ENCODE results near the gene SCYGR8.

SCYGR8 gene

GRCh38 chr2:227761740-227762476 lies 16.2 kb downstream of the SCYGR8 start:
- DNase-seq (ENCODE audit: low spot score) = no peak

DNA sequence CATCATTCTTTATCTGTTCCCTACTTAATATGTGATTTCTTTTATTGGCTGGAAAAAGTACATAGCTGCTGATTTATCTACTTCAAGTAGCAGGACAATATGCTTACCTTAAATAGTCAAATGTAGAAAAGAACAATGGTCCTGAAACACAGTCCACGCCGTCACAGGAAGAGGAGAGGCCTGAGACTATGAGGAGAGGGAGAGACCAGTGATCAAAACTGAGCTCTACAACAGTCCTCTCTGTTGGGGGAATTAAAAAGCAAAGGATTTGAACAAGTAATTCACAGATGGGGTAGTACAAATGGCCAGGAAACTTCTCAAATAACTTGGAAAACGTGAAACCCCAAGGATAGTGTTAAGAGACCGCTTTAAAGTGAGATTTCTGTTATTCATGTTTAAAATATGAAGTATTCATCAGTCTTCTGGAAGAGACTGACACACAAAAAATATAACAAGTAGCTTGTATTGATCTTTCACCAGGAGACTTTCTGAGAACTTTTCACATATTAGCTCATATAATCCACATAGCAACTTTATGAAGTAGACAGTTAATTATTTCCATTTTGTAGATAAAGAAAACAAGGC lies 20.2 kb downstream of the SCYGR8 start:
- DNase-seq (ENCODE audit: low spot score) = no peak

GRCh38 chr2:227766373-227766883 lies 20.7 kb downstream of the SCYGR8 start:
- peak; percentile 76 for DNase-seq (ENCODE audit: low spot score)

DNA sequence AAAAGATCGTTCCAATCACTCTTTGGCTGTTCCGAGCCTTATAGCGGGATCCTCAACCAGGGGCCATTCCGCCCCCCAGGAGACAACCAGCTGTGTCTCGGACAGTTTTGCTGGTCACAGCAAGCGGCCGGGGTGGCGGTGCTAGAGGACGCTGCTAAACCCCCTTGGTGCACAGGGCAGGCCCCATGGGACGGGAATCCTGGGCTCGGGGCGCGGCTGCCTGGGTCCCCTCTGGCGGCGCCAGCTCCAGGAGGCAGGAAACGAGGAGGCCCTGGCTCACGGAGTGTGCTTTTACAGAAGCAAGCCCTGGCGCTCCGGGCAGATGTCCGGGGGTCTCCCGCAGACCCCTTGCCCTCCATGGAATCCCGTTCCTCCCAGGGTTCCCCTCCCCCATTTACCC lies 22.1 kb downstream of the SCYGR8 start:
- no peak for DNase-seq (ENCODE audit: low spot score)

DNA sequence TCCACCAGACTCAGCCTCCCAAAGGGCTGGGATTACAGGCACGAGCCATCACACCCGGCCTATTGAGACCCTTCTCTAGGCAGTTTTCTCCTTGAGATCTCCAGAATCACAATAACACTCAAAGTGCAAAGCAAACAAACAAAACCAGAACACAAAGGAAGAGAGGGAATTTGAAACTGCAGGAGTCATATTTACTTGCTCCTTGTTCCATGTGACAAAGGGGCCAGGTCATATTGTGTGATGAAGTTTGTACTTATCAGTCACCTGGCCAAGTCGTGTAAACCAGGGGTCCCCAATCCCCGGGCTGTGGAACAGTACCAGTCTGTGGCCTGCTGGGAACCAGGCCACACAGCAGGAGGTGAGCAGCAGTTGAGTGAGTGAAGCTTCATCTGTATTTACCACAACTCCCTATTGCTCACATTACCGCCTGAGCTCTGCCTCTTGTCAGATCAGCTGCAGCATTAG lies 26.5 kb downstream of the SCYGR8 start:
- no peak for DNase-seq (ENCODE audit: low spot score)

GRCh38 chr2:227772932-227773331 lies 27.2 kb downstream of the SCYGR8 start:
- DNase-seq (ENCODE audit: low spot score) = no peak

- DNase-seq (ENCODE audit: low spot score) = no peak
Measured at GRCh38 chr2:227774011-227774624, 28.4 kb downstream of the SCYGR8 start.

GRCh38 chr2:227774895-227775842 lies 29.5 kb downstream of the SCYGR8 start:
- DNase-seq (ENCODE audit: low spot score) = no peak

DNA sequence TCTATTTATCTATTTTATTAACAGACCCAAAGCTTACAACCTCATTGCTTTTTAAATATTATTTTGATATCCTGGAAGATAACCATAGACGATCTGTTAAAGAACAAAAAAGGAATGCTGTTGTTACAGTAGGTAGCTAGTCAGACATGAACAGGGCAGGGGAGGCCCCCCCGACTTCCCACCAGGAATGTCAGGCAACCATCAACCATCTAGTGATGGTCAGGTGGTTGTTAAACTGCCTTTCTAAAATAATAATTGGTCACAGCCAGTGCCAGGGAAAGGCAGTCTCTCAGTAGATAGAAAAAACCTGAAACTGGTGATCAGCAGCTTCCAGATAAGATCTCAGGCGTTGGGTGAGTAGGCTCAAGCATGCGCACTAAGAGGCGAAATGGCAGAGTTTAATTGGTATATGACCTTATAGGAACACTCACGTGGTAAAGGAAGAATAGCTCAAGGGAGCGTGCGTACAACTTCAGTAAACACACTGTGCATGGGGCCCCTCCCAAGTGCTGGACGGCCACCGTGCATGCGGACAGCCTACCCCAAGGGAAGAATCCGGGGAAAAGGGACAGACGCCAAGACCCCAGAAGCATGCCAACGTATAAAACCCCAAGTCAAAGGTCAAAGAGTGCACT lies 35.4 kb downstream of the SCYGR8 start:
- DNase-seq (ENCODE audit: low spot score) = no peak

DNA sequence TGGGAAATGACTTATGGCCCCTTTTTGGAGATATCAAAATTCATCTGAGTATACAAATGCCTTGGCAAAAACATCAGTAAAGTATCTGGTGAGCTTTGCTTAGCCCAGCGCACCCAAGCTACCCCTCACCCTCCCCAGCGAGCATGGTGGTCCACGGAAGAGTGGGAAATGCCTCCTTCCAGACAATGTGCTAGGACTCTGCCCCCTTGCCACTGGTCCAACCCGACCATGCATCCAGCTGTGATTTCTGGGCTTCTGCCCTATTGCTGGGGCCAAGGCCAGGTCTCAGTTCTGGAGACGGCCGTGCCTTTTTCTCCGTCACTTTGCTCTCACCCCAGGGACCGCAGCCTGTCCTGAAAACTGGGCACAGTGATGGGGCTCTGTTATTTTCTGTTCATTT lies 36.1 kb downstream of the SCYGR8 start:
- no peak for DNase-seq (ENCODE audit: low spot score)

- no peak for DNase-seq (ENCODE audit: low spot score)
Measured at GRCh38 chr2:227782804-227783203, 37.1 kb downstream of the SCYGR8 start.

GRCh38 chr2:227783404-227784138 lies 37.9 kb downstream of the SCYGR8 start:
- peak; percentile 69 for DNase-seq (ENCODE audit: low spot score)

DNA sequence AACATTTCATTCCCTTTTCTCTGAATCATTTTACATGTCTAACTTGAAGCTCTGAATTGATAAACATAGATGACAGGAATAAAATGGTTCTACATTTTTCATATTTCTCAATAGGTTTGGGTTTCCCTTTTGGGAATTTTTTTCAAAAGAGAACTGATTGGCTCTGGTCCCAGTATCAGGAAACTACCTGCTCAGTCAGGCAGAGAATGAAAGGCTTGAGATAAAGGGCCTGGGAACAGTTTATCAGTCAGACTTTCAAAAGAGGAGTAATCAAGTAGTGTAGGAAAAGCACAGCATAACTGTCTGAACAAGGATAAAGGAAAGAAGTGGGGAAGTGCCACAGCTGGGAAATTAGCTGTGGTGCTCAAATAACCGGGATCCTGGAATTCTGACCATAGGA lies 39.6 kb downstream of the SCYGR8 start:
- DNase-seq (ENCODE audit: low spot score) = no peak

DNA sequence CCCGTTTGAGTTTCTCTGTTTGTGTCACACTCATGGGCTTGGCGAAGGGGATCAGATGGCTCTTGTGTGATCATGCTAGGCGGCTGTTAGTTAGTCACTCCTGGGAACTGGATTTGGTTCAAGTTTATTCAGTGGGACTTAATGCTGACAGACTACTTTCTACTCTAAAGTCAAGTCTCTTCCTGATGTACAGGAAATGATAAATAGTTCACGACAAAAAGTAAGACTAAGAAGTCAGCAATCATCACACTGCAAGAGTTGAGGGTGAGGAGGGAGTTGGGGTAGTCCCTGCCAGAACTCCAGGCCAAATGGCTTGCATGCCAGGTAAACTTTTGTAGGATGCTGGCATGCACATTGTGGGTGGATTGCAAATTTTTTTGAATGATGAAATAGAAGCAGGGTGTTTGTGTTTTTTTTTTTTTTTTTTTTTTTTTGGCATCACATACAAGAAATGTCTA lies 42.9 kb downstream of the SCYGR8 start:
- DNase-seq (ENCODE audit: low spot score) = no peak

- DNase-seq (ENCODE audit: low spot score) = no peak
Measured at GRCh38 chr2:227789803-227790202, 44.1 kb downstream of the SCYGR8 start.

DNA sequence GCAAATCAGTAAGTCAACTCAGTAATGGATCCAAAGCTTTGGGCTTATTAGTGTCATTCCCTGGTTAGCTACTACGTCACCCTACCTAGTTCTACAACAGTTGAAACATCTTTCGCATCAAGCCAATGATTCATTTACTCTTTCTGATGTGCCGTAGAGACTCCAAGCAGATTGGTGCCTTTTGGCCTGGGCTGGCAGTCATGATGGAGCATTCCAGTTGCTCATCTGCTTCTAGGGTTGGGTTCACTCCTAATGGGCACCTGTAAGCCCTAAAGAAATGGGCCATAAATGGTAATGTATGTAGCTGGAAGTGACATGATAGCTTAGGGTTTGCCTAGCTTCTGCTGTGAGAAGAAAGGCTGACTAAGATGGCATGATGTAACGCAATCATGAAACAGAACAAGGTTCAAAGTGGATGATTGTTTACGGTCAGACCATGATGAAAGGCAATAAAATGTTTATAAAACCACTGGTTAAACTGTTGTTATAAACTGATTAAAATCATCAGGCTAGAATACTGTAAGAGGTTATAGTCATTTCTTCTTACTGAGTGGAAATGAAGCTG lies 47.5 kb downstream of the SCYGR8 start:
- DNase-seq (ENCODE audit: low spot score) = no peak

Data from pons (tissue), 1 donor.